ENCODE data around the gene GPR137. TPM values are rescaled to one million over a fixed set of nuclear protein-coding genes. Genes with fewer than 3 reads are reported as not detected.

The GPR137 gene
- total and polyA plus RNA-seq, 2 donors from 2014 or later, result 44.0 to 48.4 TPM

GRCh38 chr11:64264371-64264852 lies 21.2 kb upstream of the GPR137 start:
- Histone ChIP-seq H3K4me1 (ENCODE audit: control insufficient read depth in 2 of 3, insufficient read depth in 2 of 3, low read depth in 1 of 3, low read length in 3 of 3) (peaks cover 0 to 14% (median 9%) of the 10 kb centered on the region in 3 donors), H3K36me3 (ENCODE audit: control insufficient read depth in 2 of 3, insufficient read depth in 3 of 3, low read length in 3 of 3) (peaks cover 0 to 8% (median 0%) of the 10 kb centered on the region in 3 donors), H3K27me3 (ENCODE audit: control insufficient read depth, insufficient read depth, low read length) (no peaks in the 10 kb centered on the region), H3K9me3 (ENCODE audit: control insufficient read depth in 2 of 3, insufficient read depth in 1 of 3, low read length in 3 of 3) (no peaks in the 10 kb centered on the region), H3K27ac (ENCODE audit: low read depth in 2 of 2, low read length in 2 of 2) (no peak overlapping the region), H3K9ac (ENCODE audit: low read length in 3 of 3) (no peak overlapping the region), H3K4me3 (ENCODE audit: low read length in 3 of 3) (no peak overlapping the region)
- DNase-seq (peak in 1 of 5 donors; percentile 69), FAIRE-seq (no peak)
- intact Hi-C loops (cut with DNase I), result no loop called here
- no peak for TF ChIP-seq CTCF (IDR thresholded peaks at IDR 0.05; ENCODE audit: borderline replicate concordance, extremely low read depth, insufficient read depth)

- peak in 1 of 5 donors; percentile 66 for DNase-seq
- no peak overlapping the region for H3K4me3 ChIP-seq (ENCODE audit: low read length in 3 of 3)
Observed at GRCh38 chr11:64265176-64266160, 20.2 kb upstream of the GPR137 start.

GRCh38 chr11:64266339-64266738 lies 19.3 kb upstream of the GPR137 start:
- intact Hi-C loops (cut with DNase I), result no loop called here

More at GRCh38 chr11:64265176-64266160, 20.2 kb upstream of the GPR137 start:
- no peaks in the 10 kb centered on the region for H3K27me3 ChIP-seq (ENCODE audit: control insufficient read depth, insufficient read depth, low read length)
- no peak for TF ChIP-seq CTCF (IDR thresholded peaks at IDR 0.05; ENCODE audit: borderline replicate concordance, extremely low read depth, insufficient read depth)
- H3K9me3 ChIP-seq (ENCODE audit: control insufficient read depth in 2 of 3, insufficient read depth in 1 of 3, low read length in 3 of 3), result no peaks in the 10 kb centered on the region
- H3K4me1 ChIP-seq (ENCODE audit: control insufficient read depth in 2 of 3, insufficient read depth in 2 of 3, low read depth in 1 of 3, low read length in 3 of 3), result peaks cover 0 to 14% (median 9%) of the 10 kb centered on the region in 3 donors
- intact Hi-C loops (cut with DNase I), result no loop called here
- H3K9ac ChIP-seq (ENCODE audit: low read length in 3 of 3), result no peak overlapping the region
- peaks cover 0 to 4% (median 0%) of the 10 kb centered on the region in 3 donors for H3K36me3 ChIP-seq (ENCODE audit: control insufficient read depth in 2 of 3, insufficient read depth in 3 of 3, low read length in 3 of 3)
- FAIRE-seq, result no peak
- H3K27ac ChIP-seq (ENCODE audit: low read depth in 2 of 2, low read length in 2 of 2), result no peak overlapping the region

More at GRCh38 chr11:64266339-64266738, 19.3 kb upstream of the GPR137 start:
- TF ChIP-seq CTCF (IDR thresholded peaks at IDR 0.05; ENCODE audit: borderline replicate concordance, extremely low read depth, insufficient read depth), result no peak
- Histone ChIP-seq H3K4me1 (ENCODE audit: control insufficient read depth in 2 of 3, insufficient read depth in 2 of 3, low read depth in 1 of 3, low read length in 3 of 3) (peaks cover 0 to 14% (median 9%) of the 10 kb centered on the region in 3 donors), H3K4me3 (ENCODE audit: low read length in 3 of 3) (no peak overlapping the region), H3K9me3 (ENCODE audit: control insufficient read depth in 2 of 3, insufficient read depth in 1 of 3, low read length in 3 of 3) (no peaks in the 10 kb centered on the region), H3K36me3 (ENCODE audit: control insufficient read depth in 2 of 3, insufficient read depth in 3 of 3, low read length in 3 of 3) (peaks cover 0 to 4% (median 0%) of the 10 kb centered on the region in 3 donors), H3K27me3 (ENCODE audit: control insufficient read depth, insufficient read depth, low read length) (no peaks in the 10 kb centered on the region), H3K9ac (ENCODE audit: low read length in 3 of 3) (no peak overlapping the region), H3K27ac (ENCODE audit: low read depth in 2 of 2, low read length in 2 of 2) (no peak overlapping the region)
- DNase-seq, result no peak
- no peak for FAIRE-seq

Measured in kidney (tissue), 14 donors.